Measurements from ENCODE around the gene LRRC7. TPM values are rescaled to one million over a fixed set of nuclear protein-coding genes. Genes with fewer than 3 reads are reported as not detected.

The LRRC7 gene
- total RNA-seq, 4 donors from 2014 or later: 0.07 to 1.9 (median 0.62) TPM

DNA sequence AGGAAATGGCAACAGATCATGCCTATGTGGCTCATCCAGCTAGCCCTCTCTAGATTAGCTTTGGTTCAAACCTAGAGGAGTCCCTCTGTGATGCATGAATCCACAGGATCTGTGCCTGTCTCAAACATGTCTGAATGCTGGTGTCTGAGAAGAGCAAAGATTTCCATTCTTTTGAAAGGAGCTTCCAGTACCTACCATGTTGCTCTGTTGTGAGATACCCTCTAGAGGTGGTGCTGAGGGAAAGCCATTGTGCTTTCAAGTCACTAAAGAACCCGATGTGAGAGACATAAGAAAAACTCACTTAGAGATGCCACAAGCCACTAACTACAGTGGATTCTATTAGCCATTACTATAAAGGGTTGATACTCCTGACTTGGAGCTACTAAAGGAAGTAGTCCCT is 534.1 kb downstream of the LRRC7 start:
- TF ChIP-seq, protein P1, sequence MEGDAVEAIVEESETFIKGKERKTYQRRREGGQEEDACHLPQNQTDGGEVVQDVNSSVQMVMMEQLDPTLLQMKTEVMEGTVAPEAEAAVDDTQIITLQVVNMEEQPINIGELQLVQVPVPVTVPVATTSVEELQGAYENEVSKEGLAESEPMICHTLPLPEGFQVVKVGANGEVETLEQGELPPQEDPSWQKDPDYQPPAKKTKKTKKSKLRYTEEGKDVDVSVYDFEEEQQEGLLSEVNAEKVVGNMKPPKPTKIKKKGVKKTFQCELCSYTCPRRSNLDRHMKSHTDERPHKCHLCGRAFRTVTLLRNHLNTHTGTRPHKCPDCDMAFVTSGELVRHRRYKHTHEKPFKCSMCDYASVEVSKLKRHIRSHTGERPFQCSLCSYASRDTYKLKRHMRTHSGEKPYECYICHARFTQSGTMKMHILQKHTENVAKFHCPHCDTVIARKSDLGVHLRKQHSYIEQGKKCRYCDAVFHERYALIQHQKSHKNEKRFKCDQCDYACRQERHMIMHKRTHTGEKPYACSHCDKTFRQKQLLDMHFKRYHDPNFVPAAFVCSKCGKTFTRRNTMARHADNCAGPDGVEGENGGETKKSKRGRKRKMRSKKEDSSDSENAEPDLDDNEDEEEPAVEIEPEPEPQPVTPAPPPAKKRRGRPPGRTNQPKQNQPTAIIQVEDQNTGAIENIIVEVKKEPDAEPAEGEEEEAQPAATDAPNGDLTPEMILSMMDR (IDR thresholded peaks at IDR 0.05): no peak
- Histone ChIP-seq H3K27ac (no peak overlapping the region), H3K9me3 (no peaks in the 10 kb centered on the region), H3K4me3 (no peak overlapping the region), H3K4me1 (no peaks in the 10 kb centered on the region), H3K27me3 (no peaks in the 10 kb centered on the region), H3K36me3 (no peaks in the 10 kb centered on the region)
- 80% methylated on average over 1 of the region's 1 CpG; no CpG with 5 or more reads in 1 of the 2 donors for WGBS, 2 donors (ENCODE audit: low coverage in 1 of 2)
- ATAC-seq: no peak

DNA sequence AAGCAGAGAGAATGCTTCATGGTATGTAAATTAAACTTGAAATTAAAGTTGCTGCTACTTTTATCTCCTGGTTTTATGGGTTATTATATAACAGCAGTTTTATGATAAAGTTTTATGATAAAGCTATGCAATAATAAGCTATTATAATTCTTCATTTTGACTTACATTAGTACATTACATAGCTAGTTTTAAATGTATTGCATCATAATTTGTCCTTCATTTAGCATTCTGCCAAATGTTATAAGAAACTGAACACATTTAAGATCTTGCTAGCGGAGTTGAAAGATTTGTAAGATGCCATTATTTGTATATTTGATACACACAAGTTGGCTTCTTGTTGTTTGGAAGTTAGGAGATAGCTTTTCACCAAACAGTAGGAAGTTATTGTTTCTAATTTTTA is 536.0 kb downstream of the LRRC7 start:
- 75 to 94% methylated on average over 1 of the region's 1 CpG for WGBS, 2 donors (ENCODE audit: low coverage in 1 of 2)

DNA sequence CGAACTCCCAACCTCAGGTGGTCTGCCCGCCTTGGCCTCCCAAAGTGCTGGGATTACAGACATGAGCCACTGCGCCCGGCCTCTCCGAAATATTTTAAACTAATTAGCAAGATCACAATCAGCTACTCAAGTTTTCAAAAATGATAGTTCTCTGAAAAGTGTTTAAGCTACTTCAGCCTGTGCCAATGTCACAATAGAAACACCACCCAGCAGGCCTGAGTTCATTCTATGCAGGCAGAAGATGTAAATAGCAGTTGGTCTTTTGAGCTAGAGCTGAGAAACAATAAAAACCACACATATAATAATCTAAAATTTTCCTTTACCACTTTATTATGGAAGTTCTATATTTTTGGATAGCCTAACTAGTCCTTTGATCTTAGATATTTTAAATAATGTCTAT is 541.5 kb downstream of the LRRC7 start:
- no peaks in the 10 kb centered on the region for H3K9me3 ChIP-seq
- no peak for ATAC-seq
- H3K4me3 ChIP-seq: no peak overlapping the region
- TF ChIP-seq, protein P1 (IDR thresholded peaks at IDR 0.05): no peak
- TF ChIP-seq POLR2A (IDR thresholded peaks at IDR 0.05): no peak
- no peaks in the 10 kb centered on the region for H3K36me3 ChIP-seq
- H3K27me3 ChIP-seq: no peaks in the 10 kb centered on the region
- H3K27ac ChIP-seq: no peak overlapping the region
- 75 to 87% methylated on average over 3 to 4 of the region's 5 CpGs for WGBS, 2 donors (ENCODE audit: low coverage in 1 of 2)
- no peaks in the 10 kb centered on the region for H3K4me1 ChIP-seq

More for the DNA sequence above, 536.0 kb downstream of the LRRC7 start:
- no peaks in the 10 kb centered on the region for H3K36me3 ChIP-seq
- H3K9me3 ChIP-seq: no peaks in the 10 kb centered on the region
- TF ChIP-seq POLR2A (IDR thresholded peaks at IDR 0.05) (no peak), EP300 (IDR thresholded peaks at IDR 0.05) (no peak), POLR2AphosphoS5 (IDR thresholded peaks at IDR 0.05) (no peak)
- TF ChIP-seq, protein P1 (IDR thresholded peaks at IDR 0.05): no peak
- no peak for ATAC-seq
- no peaks in the 10 kb centered on the region for H3K4me1 ChIP-seq
- no peak overlapping the region for H3K4me3 ChIP-seq
- H3K27ac ChIP-seq: no peak overlapping the region
- H3K27me3 ChIP-seq: no peaks in the 10 kb centered on the region

DNA sequence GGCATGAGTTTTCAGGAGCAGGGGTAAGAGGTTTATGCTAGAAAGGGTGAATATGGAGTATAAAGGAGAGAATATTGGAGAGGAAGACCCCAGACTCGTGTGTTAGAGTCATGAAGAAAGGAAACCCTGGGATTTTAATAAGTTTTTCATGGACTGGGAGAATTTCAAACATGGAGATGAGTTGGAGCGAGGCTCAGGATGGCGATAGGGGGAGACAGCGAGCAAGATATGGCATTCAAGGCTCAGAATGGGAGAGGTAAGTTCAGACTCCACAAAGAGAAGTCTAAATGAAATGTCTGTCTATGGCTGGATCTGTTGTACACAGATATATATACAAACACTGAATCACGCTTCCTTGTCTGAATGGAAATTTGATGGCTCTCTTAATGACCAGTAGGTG is 545.1 kb downstream of the LRRC7 start:
- no peak for ATAC-seq

DNA sequence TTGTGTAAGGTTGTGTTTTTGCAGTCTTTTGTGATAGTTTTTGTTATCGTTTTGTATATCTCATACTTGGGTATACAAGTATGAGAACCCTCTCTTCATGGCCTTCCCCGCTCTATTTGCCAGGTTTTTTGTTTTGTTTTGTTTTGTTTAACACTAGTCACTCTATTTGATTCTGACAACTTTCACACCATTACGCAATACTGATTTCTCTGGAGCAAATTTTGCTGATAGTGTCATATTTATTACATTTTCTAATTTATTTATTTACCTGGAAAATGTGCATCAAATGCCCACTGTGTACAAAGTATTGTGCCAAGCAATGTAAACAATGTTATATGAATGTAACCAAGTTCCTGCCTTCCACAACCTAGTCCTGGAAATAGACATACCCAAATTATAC is 547.6 kb downstream of the LRRC7 start:
- no peak overlapping the region for H3K4me3 ChIP-seq
- no peaks in the 10 kb centered on the region for H3K9me3 ChIP-seq
- no peaks in the 10 kb centered on the region for H3K27me3 ChIP-seq
- TF ChIP-seq EP300 (IDR thresholded peaks at IDR 0.05) (no peak), POLR2AphosphoS5 (IDR thresholded peaks at IDR 0.05) (no peak), POLR2A (IDR thresholded peaks at IDR 0.05) (no peak)
- TF ChIP-seq, protein P1 (IDR thresholded peaks at IDR 0.05): no peak
- WGBS, 2 donors (ENCODE audit: low coverage in 1 of 2): 92 to 100% methylated on average over 3 of the region's 3 CpGs
- ATAC-seq: no peak
- H3K27ac ChIP-seq: no peak overlapping the region
- H3K4me1 ChIP-seq: no peaks in the 10 kb centered on the region
- H3K36me3 ChIP-seq: no peaks in the 10 kb centered on the region

More for the DNA sequence above, 545.1 kb downstream of the LRRC7 start:
- 88 to 100% methylated on average over 1 to 5 of the region's 5 CpGs for WGBS, 2 donors (ENCODE audit: low coverage in 1 of 2)
- H3K36me3 ChIP-seq: no peaks in the 10 kb centered on the region
- H3K27me3 ChIP-seq: no peaks in the 10 kb centered on the region
- H3K27ac ChIP-seq: no peak overlapping the region
- TF ChIP-seq POLR2AphosphoS5 (IDR thresholded peaks at IDR 0.05): no peak
- TF ChIP-seq EP300 (IDR thresholded peaks at IDR 0.05): no peak
- TF ChIP-seq POLR2A (IDR thresholded peaks at IDR 0.05): no peak
- TF ChIP-seq, protein P1 (IDR thresholded peaks at IDR 0.05): no peak
- H3K9me3 ChIP-seq: no peaks in the 10 kb centered on the region
- no peaks in the 10 kb centered on the region for H3K4me1 ChIP-seq
- no peak overlapping the region for H3K4me3 ChIP-seq

Data from gastroesophageal sphincter (tissue), 4 donors.